ENCODE data around the gene SPINT4.

- TF ChIP-seq POLR2A (IDR thresholded peaks at IDR 0.05), result no peak
- TF ChIP-seq CTCF (IDR thresholded peaks at IDR 0.05), result no peak
Measured at GRCh38 chr20:45772693-45773092, 50.5 kb downstream of the SPINT4 start.
